ENCODE measurements around the gene PRKG1.

DNA sequence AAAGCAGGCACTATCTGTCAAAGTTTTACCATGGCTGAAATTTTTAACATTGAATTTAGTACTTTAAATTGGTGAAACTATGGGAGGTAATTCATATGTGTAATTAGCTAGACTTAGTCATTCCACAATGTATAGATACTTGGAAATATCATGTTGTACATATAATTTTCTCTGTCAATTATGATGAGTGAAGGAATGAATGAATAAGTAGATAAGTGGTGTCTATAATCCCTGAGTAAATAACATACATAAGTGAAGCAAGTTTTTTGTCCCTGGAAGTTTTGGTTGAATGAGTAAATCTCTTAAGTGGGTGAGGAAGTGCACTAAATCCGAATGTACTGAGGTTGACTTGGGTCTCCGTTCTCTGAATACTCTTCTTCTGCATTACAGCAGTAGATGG lies 424.1 kb downstream of the PRKG1 start:
- TF ChIP-seq POLR2AphosphoS5 (IDR thresholded peaks at IDR 0.05; ENCODE audit: low read depth, low read length) (no peak), POLR2A (IDR thresholded peaks at IDR 0.05; ENCODE audit: low read depth, low read length) (no peak), TAF1 (IDR thresholded peaks at IDR 0.05; ENCODE audit: borderline replicate concordance, low read depth, low read length) (no peak)
